OCI-LY1 (cell line): ENCODE measurements around the gene NAGA.

Source experiments
- CTCF ChIP-seq: fragments of 200-600 bp; sonication (generic), shearing (Covaris generic); IDR thresholded peaks from 2 replicates; pipeline ENCODE4 v1.5.1; 2017; ENCODE audit warnings: mild to moderate bottlenecking, antibody characterized with exemption, low read length, moderate library complexity, mixed read lengths
- EZH2 ChIP-seq: fragments of 200-600 bp; sonication (generic), shearing (Covaris generic); IDR thresholded peaks from 2 replicates; pipeline ENCODE4 v1.8.0; 2017; ENCODE audit warnings: borderline replicate concordance, mixed run types, mild to moderate bottlenecking, antibody characterized with exemption, low read length, moderate library complexity, mixed read lengths

- no peak for TF ChIP-seq CTCF
- TF ChIP-seq EZH2: no peak
These were observed 30.6 kb upstream of the NAGA start for GRCh38 chr22:42101199-42101598.
